ENCODE data around the gene PLK4. TPM values are rescaled to one million over a fixed set of nuclear protein-coding genes. Genes with fewer than 3 reads are reported as not detected.
"Not testable (repeated sequence)": the region's sequence is repeated elsewhere in the genome, so short reads cannot be mapped to it uniquely, and the experiment has no call there.

PLK4 gene
- total and polyA plus RNA-seq, 2 experiments from 2014 or later = 25.5 to 38.7 TPM

DNA sequence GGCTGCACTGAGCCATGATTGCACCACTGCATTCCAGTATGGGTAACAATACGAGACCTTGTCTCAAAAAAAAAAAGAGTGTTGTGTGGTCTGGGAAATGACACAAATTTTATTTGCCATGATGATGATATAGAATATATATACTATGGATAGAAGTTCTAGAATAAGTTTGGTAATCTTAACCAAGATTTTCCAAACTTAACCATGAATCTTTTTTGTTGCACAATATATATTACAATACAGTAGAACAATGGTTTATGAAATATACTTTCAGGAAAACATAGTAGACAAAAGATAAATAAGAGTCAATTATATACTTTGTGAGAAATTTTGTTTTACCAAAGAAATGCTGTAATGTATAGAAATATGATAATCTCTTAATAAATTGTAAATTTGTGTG lies 49.5 kb downstream of the PLK4 start (continued):
- TF ChIP-seq, protein P1, sequence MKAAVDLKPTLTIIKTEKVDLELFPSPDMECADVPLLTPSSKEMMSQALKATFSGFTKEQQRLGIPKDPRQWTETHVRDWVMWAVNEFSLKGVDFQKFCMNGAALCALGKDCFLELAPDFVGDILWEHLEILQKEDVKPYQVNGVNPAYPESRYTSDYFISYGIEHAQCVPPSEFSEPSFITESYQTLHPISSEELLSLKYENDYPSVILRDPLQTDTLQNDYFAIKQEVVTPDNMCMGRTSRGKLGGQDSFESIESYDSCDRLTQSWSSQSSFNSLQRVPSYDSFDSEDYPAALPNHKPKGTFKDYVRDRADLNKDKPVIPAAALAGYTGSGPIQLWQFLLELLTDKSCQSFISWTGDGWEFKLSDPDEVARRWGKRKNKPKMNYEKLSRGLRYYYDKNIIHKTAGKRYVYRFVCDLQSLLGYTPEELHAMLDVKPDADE (IDR thresholded peaks at IDR 0.05) = no peak
- TF ChIP-seq NANOG (IDR thresholded peaks at IDR 0.05; ENCODE audit: borderline replicate concordance) = no peak

DNA sequence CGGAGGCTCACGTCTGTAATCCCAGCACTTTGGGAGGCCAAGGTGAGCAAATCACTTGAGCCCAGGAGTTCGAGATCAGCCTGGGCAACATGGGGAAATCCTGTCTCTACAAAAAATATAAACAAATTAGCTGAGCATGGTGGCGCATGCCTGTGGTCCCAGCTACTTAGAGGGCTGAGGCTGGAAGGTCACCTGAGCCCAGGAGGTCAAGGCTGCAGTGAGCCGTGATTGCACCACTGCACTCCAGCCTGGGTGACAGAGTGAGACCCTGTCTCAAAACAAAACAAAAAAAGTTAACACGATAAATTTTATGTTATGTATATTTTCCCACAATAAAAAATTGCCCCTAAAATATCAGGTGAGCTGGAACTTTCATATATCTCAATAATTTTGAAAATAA lies 51.1 kb downstream of the PLK4 start:
- H3K79me2 ChIP-seq (replicated peaks; ENCODE audit: insufficient read depth); H3K27me3 Mint-ChIP-seq (ENCODE audit: insufficient read depth, low read depth, poor library complexity); H3K36me3 Mint-ChIP-seq (ENCODE audit: low read depth); H3K4me1 ChIP-seq (ENCODE audit: insufficient read depth); H3K27ac Mint-ChIP-seq; H3K27me3 ChIP-seq (ENCODE audit: insufficient read depth); H4K20me1 ChIP-seq (replicated peaks; ENCODE audit: insufficient read depth); DNase-seq (ENCODE audit: low spot score); H3K9me3 Mint-ChIP-seq; ATAC-seq; H3K4me3 ChIP-seq; H3K4me3 Mint-ChIP-seq; H3K27ac ChIP-seq (ENCODE audit: low read depth); H3K36me3 ChIP-seq (ENCODE audit: insufficient read depth); H3F3A ChIP-seq (replicated peaks; ENCODE audit: low read depth); H3K4me1 Mint-ChIP-seq; H3K4me2 ChIP-seq; H2AFZ ChIP-seq; H3K9me2 ChIP-seq (ENCODE audit: insufficient read depth): not testable (repeated sequence)

DNA sequence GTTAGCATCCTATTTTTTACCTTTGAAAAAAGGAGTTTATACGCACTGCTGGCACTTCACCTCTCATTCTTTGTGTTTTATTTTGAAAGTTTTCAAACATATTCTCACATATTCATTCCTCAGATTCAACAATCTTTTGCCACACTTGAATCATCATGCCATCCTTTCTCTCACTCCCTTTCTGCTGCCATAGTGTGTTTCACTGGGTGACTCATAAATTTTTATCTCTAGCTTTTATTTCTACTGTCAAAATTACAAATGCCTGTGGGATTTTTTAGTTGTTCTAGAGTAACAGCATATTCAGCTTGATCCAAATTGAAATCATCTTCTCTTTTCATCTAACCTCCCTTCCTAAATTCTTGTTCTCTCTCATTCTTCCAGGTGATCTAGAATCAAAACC lies 56.3 kb downstream of the PLK4 start:
- H3K9me2 ChIP-seq (ENCODE audit: insufficient read depth) = no peaks in the 10 kb centered on the region
- Mint-ChIP-seq H3K36me3 (ENCODE audit: low read depth) (peaks cover 4% of the 10 kb centered on the region; the same call in 1 of the 3 replicates), H3K9me3 (no peaks in the 10 kb centered on the region), H3K27ac (no peak overlapping the region), H3K27me3 (ENCODE audit: insufficient read depth, low read depth, poor library complexity) (no peaks in the 10 kb centered on the region), H3K4me3 (no peak overlapping the region), H3K4me1 (no peaks in the 10 kb centered on the region)
- ATAC-seq (no peak), DNase-seq (ENCODE audit: low spot score) (no peak)
- no peaks in the 10 kb centered on the region for H4K20me1 ChIP-seq (replicated peaks; ENCODE audit: insufficient read depth)
- no peaks in the 10 kb centered on the region for H3K4me1 ChIP-seq (ENCODE audit: insufficient read depth)
- H3F3A ChIP-seq (replicated peaks; ENCODE audit: low read depth) = no peaks in the 10 kb centered on the region
- H3K27me3 ChIP-seq (ENCODE audit: insufficient read depth) = no peaks in the 10 kb centered on the region
- H2AFZ ChIP-seq = no peak overlapping the region
- no peak overlapping the region for H3K4me2 ChIP-seq
- H3K27ac ChIP-seq (ENCODE audit: low read depth) = no peak overlapping the region
- H3K36me3 ChIP-seq (ENCODE audit: insufficient read depth) = peaks cover 1% of the 10 kb centered on the region; the same call in 1 of the 2 replicates
- no peaks in the 10 kb centered on the region for H3K79me2 ChIP-seq (replicated peaks; ENCODE audit: insufficient read depth)
- H3K4me3 ChIP-seq = no peak overlapping the region
- TF ChIP-seq NANOG (IDR thresholded peaks at IDR 0.05; ENCODE audit: borderline replicate concordance) = no peak
- TF ChIP-seq JUNB (IDR thresholded peaks at IDR 0.05; ENCODE audit: unreplicated experiment) = no peak
- no peak for TF ChIP-seq EZH2 (IDR thresholded peaks at IDR 0.05; ENCODE audit: low read depth, unreplicated experiment)
- no peak for TF ChIP-seq ZNF331 (CRISPR knock-in tag; IDR thresholded peaks at IDR 0.05; ENCODE audit: low read depth)
- TF ChIP-seq CREB1 (CRISPR knock-in tag; IDR thresholded peaks at IDR 0.05; ENCODE audit: low read depth) = no peak
- no peak for TF ChIP-seq POLR2AphosphoS5 (IDR thresholded peaks at IDR 0.05; ENCODE audit: low read depth)
- TF ChIP-seq, protein P1 (IDR thresholded peaks at IDR 0.05) = no peak
- TF ChIP-seq ZNF114 (CRISPR knock-in tag; IDR thresholded peaks at IDR 0.05) = no peak
- TF ChIP-seq, protein P2, sequence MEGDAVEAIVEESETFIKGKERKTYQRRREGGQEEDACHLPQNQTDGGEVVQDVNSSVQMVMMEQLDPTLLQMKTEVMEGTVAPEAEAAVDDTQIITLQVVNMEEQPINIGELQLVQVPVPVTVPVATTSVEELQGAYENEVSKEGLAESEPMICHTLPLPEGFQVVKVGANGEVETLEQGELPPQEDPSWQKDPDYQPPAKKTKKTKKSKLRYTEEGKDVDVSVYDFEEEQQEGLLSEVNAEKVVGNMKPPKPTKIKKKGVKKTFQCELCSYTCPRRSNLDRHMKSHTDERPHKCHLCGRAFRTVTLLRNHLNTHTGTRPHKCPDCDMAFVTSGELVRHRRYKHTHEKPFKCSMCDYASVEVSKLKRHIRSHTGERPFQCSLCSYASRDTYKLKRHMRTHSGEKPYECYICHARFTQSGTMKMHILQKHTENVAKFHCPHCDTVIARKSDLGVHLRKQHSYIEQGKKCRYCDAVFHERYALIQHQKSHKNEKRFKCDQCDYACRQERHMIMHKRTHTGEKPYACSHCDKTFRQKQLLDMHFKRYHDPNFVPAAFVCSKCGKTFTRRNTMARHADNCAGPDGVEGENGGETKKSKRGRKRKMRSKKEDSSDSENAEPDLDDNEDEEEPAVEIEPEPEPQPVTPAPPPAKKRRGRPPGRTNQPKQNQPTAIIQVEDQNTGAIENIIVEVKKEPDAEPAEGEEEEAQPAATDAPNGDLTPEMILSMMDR (conservative IDR thresholded peaks at IDR 0.05; ENCODE audit: low read depth in 2 of 2) = no peak
- TF ChIP-seq STAT1 (IDR thresholded peaks at IDR 0.05; ENCODE audit: unreplicated experiment) = no peak
- TF ChIP-seq, protein P3, sequence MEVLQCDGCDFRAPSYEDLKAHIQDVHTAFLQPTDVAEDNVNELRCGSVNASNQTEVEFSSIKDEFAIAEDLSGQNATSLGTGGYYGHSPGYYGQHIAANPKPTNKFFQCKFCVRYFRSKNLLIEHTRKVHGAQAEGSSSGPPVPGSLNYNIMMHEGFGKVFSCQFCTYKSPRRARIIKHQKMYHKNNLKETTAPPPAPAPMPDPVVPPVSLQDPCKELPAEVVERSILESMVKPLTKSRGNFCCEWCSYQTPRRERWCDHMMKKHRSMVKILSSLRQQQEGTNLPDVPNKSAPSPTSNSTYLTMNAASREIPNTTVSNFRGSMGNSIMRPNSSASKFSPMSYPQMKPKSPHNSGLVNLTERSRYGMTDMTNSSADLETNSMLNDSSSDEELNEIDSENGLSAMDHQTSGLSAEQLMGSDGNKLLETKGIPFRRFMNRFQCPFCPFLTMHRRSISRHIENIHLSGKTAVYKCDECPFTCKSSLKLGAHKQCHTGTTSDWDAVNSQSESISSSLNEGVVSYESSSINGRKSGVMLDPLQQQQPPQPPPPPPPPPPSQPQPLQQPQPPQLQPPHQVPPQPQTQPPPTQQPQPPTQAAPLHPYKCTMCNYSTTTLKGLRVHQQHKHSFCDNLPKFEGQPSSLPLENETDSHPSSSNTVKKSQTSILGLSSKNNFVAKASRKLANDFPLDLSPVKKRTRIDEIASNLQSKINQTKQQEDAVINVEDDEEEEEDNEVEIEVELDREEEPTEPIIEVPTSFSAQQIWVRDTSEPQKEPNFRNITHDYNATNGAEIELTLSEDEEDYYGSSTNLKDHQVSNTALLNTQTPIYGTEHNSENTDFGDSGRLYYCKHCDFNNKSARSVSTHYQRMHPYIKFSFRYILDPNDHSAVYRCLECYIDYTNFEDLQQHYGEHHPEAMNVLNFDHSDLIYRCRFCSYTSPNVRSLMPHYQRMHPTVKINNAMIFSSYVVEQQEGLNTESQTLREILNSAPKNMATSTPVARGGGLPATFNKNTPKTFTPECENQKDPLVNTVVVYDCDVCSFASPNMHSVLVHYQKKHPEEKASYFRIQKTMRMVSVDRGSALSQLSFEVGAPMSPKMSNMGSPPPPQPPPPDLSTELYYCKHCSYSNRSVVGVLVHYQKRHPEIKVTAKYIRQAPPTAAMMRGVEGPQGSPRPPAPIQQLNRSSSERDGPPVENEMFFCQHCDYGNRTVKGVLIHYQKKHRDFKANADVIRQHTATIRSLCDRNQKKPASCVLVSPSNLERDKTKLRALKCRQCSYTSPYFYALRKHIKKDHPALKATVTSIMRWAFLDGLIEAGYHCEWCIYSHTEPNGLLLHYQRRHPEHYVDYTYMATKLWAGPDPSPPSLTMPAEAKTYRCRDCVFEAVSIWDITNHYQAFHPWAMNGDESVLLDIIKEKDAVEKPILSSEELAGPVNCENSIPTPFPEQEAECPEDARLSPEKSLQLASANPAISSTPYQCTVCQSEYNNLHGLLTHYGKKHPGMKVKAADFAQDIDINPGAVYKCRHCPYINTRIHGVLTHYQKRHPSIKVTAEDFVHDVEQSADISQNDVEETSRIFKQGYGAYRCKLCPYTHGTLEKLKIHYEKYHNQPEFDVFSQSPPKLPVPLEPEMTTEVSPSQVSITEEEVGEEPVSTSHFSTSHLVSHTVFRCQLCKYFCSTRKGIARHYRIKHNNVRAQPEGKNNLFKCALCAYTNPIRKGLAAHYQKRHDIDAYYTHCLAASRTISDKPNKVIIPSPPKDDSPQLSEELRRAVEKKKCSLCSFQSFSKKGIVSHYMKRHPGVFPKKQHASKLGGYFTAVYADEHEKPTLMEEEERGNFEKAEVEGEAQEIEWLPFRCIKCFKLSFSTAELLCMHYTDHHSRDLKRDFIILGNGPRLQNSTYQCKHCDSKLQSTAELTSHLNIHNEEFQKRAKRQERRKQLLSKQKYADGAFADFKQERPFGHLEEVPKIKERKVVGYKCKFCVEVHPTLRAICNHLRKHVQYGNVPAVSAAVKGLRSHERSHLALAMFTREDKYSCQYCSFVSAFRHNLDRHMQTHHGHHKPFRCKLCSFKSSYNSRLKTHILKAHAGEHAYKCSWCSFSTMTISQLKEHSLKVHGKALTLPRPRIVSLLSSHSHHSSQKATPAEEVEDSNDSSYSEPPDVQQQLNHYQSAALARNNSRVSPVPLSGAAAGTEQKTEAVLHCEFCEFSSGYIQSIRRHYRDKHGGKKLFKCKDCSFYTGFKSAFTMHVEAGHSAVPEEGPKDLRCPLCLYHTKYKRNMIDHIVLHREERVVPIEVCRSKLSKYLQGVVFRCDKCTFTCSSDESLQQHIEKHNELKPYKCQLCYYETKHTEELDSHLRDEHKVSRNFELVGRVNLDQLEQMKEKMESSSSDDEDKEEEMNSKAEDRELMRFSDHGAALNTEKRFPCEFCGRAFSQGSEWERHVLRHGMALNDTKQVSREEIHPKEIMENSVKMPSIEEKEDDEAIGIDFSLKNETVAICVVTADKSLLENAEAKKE (CRISPR knock-in tag; IDR thresholded peaks at IDR 0.05) = no peak

All from GM23338 (cell line).